WTC11 (cell line): Measurements from ENCODE around the gene STOX2. TPM values are rescaled to one million over a fixed set of nuclear protein-coding genes. Genes with fewer than 3 reads are reported as not detected.

Source experiments
- ATAC-seq: fragments of 200-7000 bp; cut with Tn5 transposase; 2 replicates; pipeline ENCODE4 v1.10.0; 2021; ENCODE audit warnings: mild to moderate bottlenecking, moderate library complexity
- CTCF ChIA-PET: fragments of 300-600 bp; sonication (Branson Sonifier 250); formaldehyde crosslinking; loops from one replicate; lab custom pipeline; 2021; ENCODE audit warnings: antibody characterized with exemption; lab: Charles Lee
- POLR2A ChIA-PET: fragments of 350-600 bp; sonication (Branson Sonifier 250); formaldehyde crosslinking; loops from one replicate; lab custom pipeline; 2021; ENCODE audit warnings: antibody characterized with exemption; lab: Charles Lee
- DNase-seq: peaks from one replicate; pipeline ENCODE4 v3.0.0; 2021; ENCODE audit warnings: low spot score
- H3K27ac Mint-ChIP-seq: 2 replicates; pipeline ENCODE4 v1.8.0; 2021; ENCODE audit warnings: mixed read lengths
- H3K27me3 Mint-ChIP-seq: 2 replicates; pipeline ENCODE4 v1.8.0; 2021; ENCODE audit warnings: low read depth, mild to moderate bottlenecking, moderate library complexity, mixed read lengths
- H3K36me3 Mint-ChIP-seq: 2 replicates; pipeline ENCODE4 v1.8.0; 2021; ENCODE audit warnings: mixed read lengths
- H3K4me1 Mint-ChIP-seq: 2 replicates; pipeline ENCODE4 v1.8.0; 2022; ENCODE audit warnings: mixed read lengths
- H3K4me3 Mint-ChIP-seq: 2 replicates; pipeline ENCODE4 v1.8.0; 2021; ENCODE audit warnings: mild to moderate bottlenecking, moderate library complexity, mixed read lengths
- H3K9me3 Mint-ChIP-seq: 2 replicates; pipeline ENCODE4 v1.8.0; 2021; ENCODE audit warnings: mixed read lengths
- CTCF ChIP-seq: fragments of 200-600 bp; IDR thresholded peaks from 2 replicates; pipeline ENCODE4 v1.8.0; 2022; ENCODE audit warnings: antibody characterized with exemption
- ELF4 ChIP-seq: sonication (generic); formaldehyde crosslinking; IDR thresholded peaks from 2 replicates; pipeline ENCODE4 v1.8.1; 2022; ENCODE audit warnings: low read depth, mild to moderate bottlenecking, moderate library complexity, missing genetic modification reagents
- ETV6 ChIP-seq: sonication (generic); formaldehyde crosslinking; IDR thresholded peaks from 2 replicates; pipeline ENCODE4 v1.8.1; 2022; ENCODE audit warnings: mild to moderate bottlenecking, missing genetic modification reagents
- FOXJ3 ChIP-seq: sonication (generic); formaldehyde crosslinking; IDR thresholded peaks from 2 replicates; pipeline ENCODE4 v1.9.0; 2021; ENCODE audit warnings: missing genetic modification reagents, mild to moderate bottlenecking, borderline replicate concordance
- FOXP1 ChIP-seq: sonication (generic); formaldehyde crosslinking; IDR thresholded peaks from 2 replicates; pipeline ENCODE4 v1.8.0; 2022; ENCODE audit warnings: missing genetic modification reagents, mild to moderate bottlenecking, moderate library complexity, borderline replicate concordance
- FOXP4 ChIP-seq: sonication (generic); formaldehyde crosslinking; IDR thresholded peaks from 2 replicates; pipeline ENCODE4 v1.8.0; 2022; ENCODE audit warnings: mild to moderate bottlenecking, missing genetic modification reagents
- GTF2I ChIP-seq: fragments of 250-450 bp; sonication (Bioruptor Pico); conservative IDR thresholded peaks from 2 replicates; pipeline ENCODE4 v1.4.0; 2021; ENCODE audit warnings: mild to moderate bottlenecking
- HMGA2 ChIP-seq: fragments of 250-450 bp; sonication (Bioruptor Pico); IDR thresholded peaks from 2 replicates; pipeline ENCODE4 v1.4.0; 2021; ENCODE audit warnings: mild to moderate bottlenecking, moderate library complexity
- JAZF1 ChIP-seq: fragments of 250-450 bp; sonication (Bioruptor Pico); IDR thresholded peaks from 2 replicates; pipeline ENCODE4 v1.9.0; 2021; ENCODE audit warnings: moderate library complexity, mild to moderate bottlenecking, inconsistent platforms
- JUN ChIP-seq: sonication (generic); formaldehyde crosslinking; IDR thresholded peaks from 2 replicates; pipeline ENCODE4 v1.8.0; 2023; ENCODE audit warnings: mild to moderate bottlenecking, missing genetic modification reagents
- KAT7 ChIP-seq: sonication (generic); formaldehyde crosslinking; IDR thresholded peaks from 2 replicates; pipeline ENCODE4 v1.8.1; 2023; ENCODE audit warnings: missing genetic modification reagents, mild to moderate bottlenecking, borderline replicate concordance
- MLX ChIP-seq: sonication (generic); formaldehyde crosslinking; IDR thresholded peaks from 2 replicates; pipeline ENCODE4 v1.8.1; 2023; ENCODE audit warnings: mild to moderate bottlenecking, missing genetic modification reagents, moderate library complexity
- NFE2L1 ChIP-seq: sonication (generic); formaldehyde crosslinking; IDR thresholded peaks from 2 replicates; pipeline ENCODE4 v1.8.1; 2023; ENCODE audit warnings: missing genetic modification reagents
- NFYB ChIP-seq: sonication (generic); formaldehyde crosslinking; conservative IDR thresholded peaks from 2 replicates; pipeline ENCODE4 v1.8.0; 2022; ENCODE audit warnings: low read depth, missing genetic modification reagents
- OVOL2 ChIP-seq: fragments of 250-450 bp; sonication (Bioruptor Pico); IDR thresholded peaks from 2 replicates; pipeline ENCODE4 v1.9.0; 2021; ENCODE audit warnings: mild to moderate bottlenecking, borderline replicate concordance
- PRDM15 ChIP-seq: sonication (generic); formaldehyde crosslinking; IDR thresholded peaks from 2 replicates; pipeline ENCODE4 v1.8.0; 2022; ENCODE audit warnings: missing genetic modification reagents
- PREB ChIP-seq: sonication (generic); formaldehyde crosslinking; IDR thresholded peaks from 2 replicates; pipeline ENCODE4 v1.8.1; 2022; ENCODE audit warnings: mild to moderate bottlenecking, missing genetic modification reagents, moderate library complexity, borderline replicate concordance
- PRRX2 ChIP-seq: fragments of 250-450 bp; sonication (Bioruptor Pico); IDR thresholded peaks from 2 replicates; pipeline ENCODE4 v1.8.0; 2021; ENCODE audit warnings: mild to moderate bottlenecking
- RORB ChIP-seq: fragments of 250-450 bp; sonication (Bioruptor Pico); IDR thresholded peaks from 2 replicates; pipeline ENCODE4 v1.9.0; 2021; ENCODE audit warnings: mild to moderate bottlenecking
- SP1 ChIP-seq: sonication (generic); formaldehyde crosslinking; conservative IDR thresholded peaks from 2 replicates; pipeline ENCODE4 v1.8.1; 2022; ENCODE audit warnings: missing genetic modification reagents
- TP53 ChIP-seq: sonication (generic); formaldehyde crosslinking; IDR thresholded peaks from 2 replicates; pipeline ENCODE4 v1.8.1; 2023; ENCODE audit warnings: mild to moderate bottlenecking, missing genetic modification reagents
- ZNF423 ChIP-seq: fragments of 250-450 bp; sonication (Bioruptor Pico); IDR thresholded peaks from 2 replicates; pipeline ENCODE4 v2.1.2; 2022; ENCODE audit warnings: mild to moderate bottlenecking, moderate library complexity
- total RNA-seq: library from RNA; stranded (reverse); gene quantifications from 3 replicates; pipeline ENCODE4 v1.2.3, GENCODE V29; 2021

STOX2 gene
- total RNA-seq, 1 experiment from 2014 or later = 31.6 TPM

- no peak for TF ChIP-seq ELF4
- no peak for TF ChIP-seq PREB (CRISPR knock-in tag)
- no peak for TF ChIP-seq CTCF
- no peak for TF ChIP-seq SP1 (CRISPR knock-in tag)
- TF ChIP-seq JAZF1 (CRISPR knock-in tag) = no peak
- TF ChIP-seq JUN (CRISPR knock-in tag) = no peak
- TF ChIP-seq FOXJ3 (CRISPR knock-in tag) = no peak
- TF ChIP-seq MLX (CRISPR knock-in tag) = no peak
- TF ChIP-seq PRDM15 (CRISPR knock-in tag) = no peak
- TF ChIP-seq ZNF423 = no peak
- no peak for TF ChIP-seq NFYB (CRISPR knock-in tag)
- TF ChIP-seq TP53 = no peak
- no peak for TF ChIP-seq FOXP1 (CRISPR knock-in tag)
- TF ChIP-seq HMGA2 = no peak
- TF ChIP-seq PRRX2 (CRISPR knock-in tag) = no peak
- TF ChIP-seq, all 79 proteins: peak for 0
- peak overlapping the region; percentile 93 for H3K4me3 Mint-ChIP-seq
- POLR2A ChIA-PET = no interaction called here
These were observed 4.1 kb downstream of the STOX2 start for GRCh38 chr4:183909187-183909586.

GRCh38 chr4:183909801-183910200 is 4.7 kb downstream of the STOX2 start:
- DNase-seq = no peak
- no peak for ATAC-seq
- ChIA-PET CTCF (interaction anchor here (1.2 kb wide), 1 partner anchor 188 kb away, joined by 4 read pairs; no protein-coding TSS in a partner anchor), POLR2A (no interaction called here)
- Mint-ChIP-seq H3K36me3 (no peaks in the 10 kb centered on the region), H3K9me3 (no peaks in the 10 kb centered on the region), H3K4me3 (peak overlapping the region; percentile 20), H3K27me3 (peaks cover 12% of the 10 kb centered on the region), H3K4me1 (peaks cover 15% of the 10 kb centered on the region), H3K27ac (no peak overlapping the region)
- TF ChIP-seq ETV6 (CRISPR knock-in tag) = no peak
- TF ChIP-seq GTF2I (CRISPR knock-in tag) = no peak
- no peak for TF ChIP-seq OVOL2
- TF ChIP-seq NFE2L1 (CRISPR knock-in tag) = no peak
- no peak for TF ChIP-seq KAT7 (CRISPR knock-in tag)
- TF ChIP-seq FOXP4 (CRISPR knock-in tag) = no peak
- TF ChIP-seq PRRX2 (CRISPR knock-in tag) = no peak
- TF ChIP-seq RORB (CRISPR knock-in tag) = no peak

More at GRCh38 chr4:183909187-183909586, 4.1 kb downstream of the STOX2 start:
- CTCF ChIA-PET = interaction anchor here (1.2 kb wide), 1 partner anchor 188 kb away, joined by 4 read pairs; no protein-coding TSS in a partner anchor
- ATAC-seq = no peak
- Mint-ChIP-seq H3K27me3 (peaks cover 19% of the 10 kb centered on the region), H3K27ac (no peak overlapping the region), H3K36me3 (0 out of 2 replicates have a peak, but pooled peaks cover under 1% of the 10 kb centered on the region), H3K9me3 (no peaks in the 10 kb centered on the region), H3K4me1 (peaks cover 15% of the 10 kb centered on the region)
- no peak for DNase-seq
